ENCODE measurements around the gene GRAMD1C. TPM values are rescaled to one million over a fixed set of nuclear protein-coding genes. Genes with fewer than 3 reads are reported as not detected.
"Not testable (repeated sequence)": the region's sequence is repeated elsewhere in the genome, so short reads cannot be mapped to it uniquely, and the experiment has no call there.

The GRAMD1C gene
- total RNA-seq, 1 donor from 2014 or later, result 21.7 TPM

DNA sequence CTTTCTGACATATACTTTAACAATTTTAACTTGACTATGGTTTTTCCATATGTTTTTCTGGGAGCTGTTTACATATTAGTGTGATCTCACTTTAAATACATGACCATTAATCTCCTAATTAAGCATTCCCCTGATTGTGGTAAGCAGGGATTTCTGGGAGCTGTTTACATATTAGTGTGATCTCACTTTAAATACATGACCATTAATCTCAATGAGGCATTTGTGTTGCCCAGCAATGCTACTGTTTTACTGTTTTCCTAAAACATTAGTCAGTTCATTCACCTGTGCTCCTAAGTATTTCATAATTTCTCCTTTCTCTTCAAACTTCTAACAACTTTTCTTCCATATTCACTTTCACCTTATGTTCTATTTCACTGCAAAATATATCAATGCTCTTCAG, 3.6 kb upstream of the GRAMD1C start:
- TF ChIP-seq, protein P1, sequence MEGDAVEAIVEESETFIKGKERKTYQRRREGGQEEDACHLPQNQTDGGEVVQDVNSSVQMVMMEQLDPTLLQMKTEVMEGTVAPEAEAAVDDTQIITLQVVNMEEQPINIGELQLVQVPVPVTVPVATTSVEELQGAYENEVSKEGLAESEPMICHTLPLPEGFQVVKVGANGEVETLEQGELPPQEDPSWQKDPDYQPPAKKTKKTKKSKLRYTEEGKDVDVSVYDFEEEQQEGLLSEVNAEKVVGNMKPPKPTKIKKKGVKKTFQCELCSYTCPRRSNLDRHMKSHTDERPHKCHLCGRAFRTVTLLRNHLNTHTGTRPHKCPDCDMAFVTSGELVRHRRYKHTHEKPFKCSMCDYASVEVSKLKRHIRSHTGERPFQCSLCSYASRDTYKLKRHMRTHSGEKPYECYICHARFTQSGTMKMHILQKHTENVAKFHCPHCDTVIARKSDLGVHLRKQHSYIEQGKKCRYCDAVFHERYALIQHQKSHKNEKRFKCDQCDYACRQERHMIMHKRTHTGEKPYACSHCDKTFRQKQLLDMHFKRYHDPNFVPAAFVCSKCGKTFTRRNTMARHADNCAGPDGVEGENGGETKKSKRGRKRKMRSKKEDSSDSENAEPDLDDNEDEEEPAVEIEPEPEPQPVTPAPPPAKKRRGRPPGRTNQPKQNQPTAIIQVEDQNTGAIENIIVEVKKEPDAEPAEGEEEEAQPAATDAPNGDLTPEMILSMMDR (IDR thresholded peaks at IDR 0.05; ENCODE audit: unreplicated experiment), result no peak
- no peak for DNase-seq (ENCODE audit: low spot score)
- H3K36me3 Mint-ChIP-seq (ENCODE audit: low read depth, unreplicated experiment), result no peaks in the 10 kb centered on the region
- H3K27ac Mint-ChIP-seq (ENCODE audit: unreplicated experiment), result no peak overlapping the region
- no peaks in the 10 kb centered on the region for H3K9me3 Mint-ChIP-seq (ENCODE audit: unreplicated experiment)
- H3K4me3 Mint-ChIP-seq (ENCODE audit: unreplicated experiment), result no peak overlapping the region
- H3K4me1 Mint-ChIP-seq (ENCODE audit: unreplicated experiment), result peaks cover 19% of the 10 kb centered on the region
- H3K27me3 Mint-ChIP-seq (ENCODE audit: unreplicated experiment), result peaks cover 3% of the 10 kb centered on the region

GRCh38 chr3:113839551-113839950, 963 bp downstream of the GRAMD1C start:
- no peaks in the 10 kb centered on the region for H3K36me3 Mint-ChIP-seq (ENCODE audit: low read depth, unreplicated experiment)
- TF ChIP-seq, protein P1 (IDR thresholded peaks at IDR 0.05; ENCODE audit: unreplicated experiment), result no peak
- peak overlapping the region; percentile 94 for H3K4me3 Mint-ChIP-seq (ENCODE audit: unreplicated experiment)
- peaks cover 3% of the 10 kb centered on the region for H3K27me3 Mint-ChIP-seq (ENCODE audit: unreplicated experiment)
- no peak for DNase-seq (ENCODE audit: low spot score)
- H3K9me3 Mint-ChIP-seq (ENCODE audit: unreplicated experiment), result no peaks in the 10 kb centered on the region
- peaks cover 7% of the 10 kb centered on the region for H3K4me1 Mint-ChIP-seq (ENCODE audit: unreplicated experiment)
- H3K27ac Mint-ChIP-seq (ENCODE audit: unreplicated experiment), result peak overlapping the region; percentile 66

GRCh38 chr3:113844622-113845222, 6.1 kb downstream of the GRAMD1C start:
- Mint-ChIP-seq H3K27ac (ENCODE audit: unreplicated experiment) (no peak overlapping the region), H3K36me3 (ENCODE audit: low read depth, unreplicated experiment) (no peaks in the 10 kb centered on the region), H3K27me3 (ENCODE audit: unreplicated experiment) (no peaks in the 10 kb centered on the region), H3K9me3 (ENCODE audit: unreplicated experiment) (no peaks in the 10 kb centered on the region), H3K4me1 (ENCODE audit: unreplicated experiment) (no peaks in the 10 kb centered on the region), H3K4me3 (ENCODE audit: unreplicated experiment) (no peak overlapping the region)
- no peak for DNase-seq (ENCODE audit: low spot score)
- TF ChIP-seq, protein P1 (IDR thresholded peaks at IDR 0.05; ENCODE audit: unreplicated experiment), result peak; percentile 62

DNA sequence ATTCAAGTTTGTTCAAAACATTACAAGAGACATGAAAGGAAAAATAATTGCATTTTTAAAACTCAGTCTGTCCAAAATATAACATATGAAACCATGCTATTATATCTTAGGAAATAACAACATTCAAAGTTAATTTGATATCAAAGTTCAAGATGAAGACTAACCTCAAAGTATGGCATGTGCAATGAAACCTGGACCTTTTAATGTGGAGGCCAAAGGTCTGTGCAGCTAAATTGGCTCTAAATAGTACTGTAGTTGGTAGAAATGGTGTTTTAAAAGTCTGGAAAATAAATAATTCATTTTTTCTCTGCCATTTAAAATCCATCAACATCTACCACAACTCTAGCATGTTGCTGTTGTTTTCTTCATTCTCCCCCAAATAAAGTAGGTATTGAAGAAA, 8.7 kb downstream of the GRAMD1C start:
- Mint-ChIP-seq H3K4me1 (ENCODE audit: unreplicated experiment) (no peaks in the 10 kb centered on the region), H3K9me3 (ENCODE audit: unreplicated experiment) (no peaks in the 10 kb centered on the region), H3K27ac (ENCODE audit: unreplicated experiment) (no peak overlapping the region), H3K27me3 (ENCODE audit: unreplicated experiment) (no peaks in the 10 kb centered on the region), H3K4me3 (ENCODE audit: unreplicated experiment) (no peak overlapping the region), H3K36me3 (ENCODE audit: low read depth, unreplicated experiment) (peaks cover 5% of the 10 kb centered on the region)
- no peak for DNase-seq (ENCODE audit: low spot score)
- TF ChIP-seq, protein P1 (IDR thresholded peaks at IDR 0.05; ENCODE audit: unreplicated experiment), result no peak

GRCh38 chr3:113847664-113848461, 9.3 kb downstream of the GRAMD1C start:
- H3K4me1 Mint-ChIP-seq (ENCODE audit: unreplicated experiment), result no peaks in the 10 kb centered on the region
- H3K27me3 Mint-ChIP-seq (ENCODE audit: unreplicated experiment), result no peaks in the 10 kb centered on the region
- no peaks in the 10 kb centered on the region for H3K9me3 Mint-ChIP-seq (ENCODE audit: unreplicated experiment)
- H3K36me3 Mint-ChIP-seq (ENCODE audit: low read depth, unreplicated experiment), result peaks cover 5% of the 10 kb centered on the region
- DNase-seq (ENCODE audit: low spot score), result no peak
- TF ChIP-seq, protein P1 (IDR thresholded peaks at IDR 0.05; ENCODE audit: unreplicated experiment), result no peak
- H3K27ac Mint-ChIP-seq (ENCODE audit: unreplicated experiment), result no peak overlapping the region
- no peak overlapping the region for H3K4me3 Mint-ChIP-seq (ENCODE audit: unreplicated experiment)

- not testable (repeated sequence) for H3K4me1 Mint-ChIP-seq (ENCODE audit: unreplicated experiment); H3K9me3 Mint-ChIP-seq (ENCODE audit: unreplicated experiment); H3K27ac Mint-ChIP-seq (ENCODE audit: unreplicated experiment); H3K27me3 Mint-ChIP-seq (ENCODE audit: unreplicated experiment); H3K4me3 Mint-ChIP-seq (ENCODE audit: unreplicated experiment); H3K36me3 Mint-ChIP-seq (ENCODE audit: low read depth, unreplicated experiment); DNase-seq (ENCODE audit: low spot score)
Observed at GRCh38 chr3:113849071-113849470, 10.5 kb downstream of the GRAMD1C start.

DNA sequence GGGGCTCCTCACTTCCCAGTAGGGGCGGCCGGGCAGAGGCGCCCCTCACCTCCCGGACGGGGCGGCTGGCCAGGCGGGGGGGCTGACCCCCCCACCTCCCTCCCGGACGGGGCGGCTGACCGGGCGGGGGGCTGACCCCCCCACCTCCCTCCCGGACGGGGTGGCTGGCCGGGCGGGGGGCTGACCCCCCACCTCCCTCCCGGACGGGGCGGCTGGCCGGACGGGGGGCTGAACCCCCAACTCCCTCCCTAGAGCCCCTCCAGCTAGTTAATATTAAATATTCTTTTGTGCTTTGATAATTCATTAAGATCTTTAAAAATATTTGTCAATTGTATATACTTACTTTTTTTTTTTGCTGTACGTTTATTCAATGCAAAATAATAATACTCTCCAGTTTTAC, 11.3 kb downstream of the GRAMD1C start:
- DNase-seq (ENCODE audit: low spot score); H3K4me3 Mint-ChIP-seq (ENCODE audit: unreplicated experiment); H3K36me3 Mint-ChIP-seq (ENCODE audit: low read depth, unreplicated experiment); H3K27me3 Mint-ChIP-seq (ENCODE audit: unreplicated experiment); H3K4me1 Mint-ChIP-seq (ENCODE audit: unreplicated experiment); H3K9me3 Mint-ChIP-seq (ENCODE audit: unreplicated experiment); H3K27ac Mint-ChIP-seq (ENCODE audit: unreplicated experiment): not testable (repeated sequence)
